Left ventricle myocardium superior (tissue), 1 donor: ENCODE data around the gene SDHAF4. TPM values are rescaled to one million over a fixed set of nuclear protein-coding genes. Genes with fewer than 3 reads are reported as not detected.
"Not testable (repeated sequence)": the region's sequence is repeated elsewhere in the genome, so short reads cannot be mapped to it uniquely, and the experiment has no call there.

Experiments
- ATAC-seq: fragments of 200-7000 bp; cut with Tn5 transposase; one replicate; pipeline ENCODE4 v1.9.1; 2020; ENCODE audit warnings: mild to moderate bottlenecking, moderate library complexity
- DNase-seq: peaks from one replicate; pipeline ENCODE4 v3.0.0-alpha.2; 2020
- intact Hi-C: fragments of 100-400 bp; cut with micrococcal nuclease; formaldehyde crosslinking; loops from one replicate; pipeline ENCODE4 v1.11.0; 2022
- long read RNA-seq: library from polyadenylated mRNA; unstranded; transcript quantifications from one replicate; pipeline ENCODE4 v2.0.0, GENCODE V29; 2021
- total RNA-seq: library from RNA; stranded (reverse); fragmentation: NEBNext Ultra II Directional; extraction: Animal tissue kit (Norgen Biotek cat#: 25700); gene quantifications from one replicate; pipeline ENCODE4 v1.2.1, GENCODE V29; 2021
- donor health status: DM: no; HTN: yes; CAD: no; lungs with severe emphysema.

Gene SDHAF4
- 17.0 TPM for total RNA-seq
- long read RNA-seq, transcript SDHAF4-201 (3 exons, 1,196 nt): major isoform, 9 of 9 reads
- long read RNA-seq, partial matches to known transcripts: 0 of 9 reads
- long read RNA-seq, other reads (novel, unspliced or antisense): 0 of 9 reads

- DNase-seq (peak; percentile 97), ATAC-seq (peak; percentile 100)
- intact Hi-C loops: loop anchor here (10.0 kb wide), 1 partner anchor 98 kb away; the partner anchor contains the start of gene SMAP1
These were observed at the start of gene SDHAF4 for GRCh38 chr6:70566751-70567382. SDHAF4 (plus strand) TSS chr6:70566930; CDS start chr6:70566941, 11 bp downstream.

GRCh38 chr6:70518723-70519122 is 48.0 kb upstream of the SDHAF4 start:
- ATAC-seq: no peak
- intact Hi-C loops: no loop called here

GRCh38 chr6:70520575-70520974 is 46.2 kb upstream of the SDHAF4 start:
- ATAC-seq (no peak), DNase-seq (no peak)
- intact Hi-C loops: no loop called here

More at GRCh38 chr6:70518723-70519122, 48.0 kb upstream of the SDHAF4 start:
- DNase-seq: no peak

- no peak for ATAC-seq
- no peak for DNase-seq
- intact Hi-C loops: no loop called here
These were observed 41.9 kb upstream of the SDHAF4 start for GRCh38 chr6:70524721-70525286.

- intact Hi-C loops: no loop called here
- no peak for DNase-seq
- ATAC-seq: no peak
These were observed 39.5 kb upstream of the SDHAF4 start for GRCh38 chr6:70527071-70527737.

- intact Hi-C loops: no loop called here
- DNase-seq (no peak), ATAC-seq (no peak)
These were observed 36.7 kb upstream of the SDHAF4 start for GRCh38 chr6:70530023-70530422.

- ATAC-seq: no peak
- intact Hi-C loops: no loop called here
- no peak for DNase-seq
These were observed 35.6 kb upstream of the SDHAF4 start for GRCh38 chr6:70531133-70531532.

GRCh38 chr6:70537266-70537665 is 29.5 kb upstream of the SDHAF4 start:
- no peak for ATAC-seq
- intact Hi-C loops: no loop called here
- DNase-seq: no peak

- ATAC-seq: no peak
- intact Hi-C loops: no loop called here
These were observed 28.4 kb upstream of the SDHAF4 start for GRCh38 chr6:70538376-70538775.

GRCh38 chr6:70547313-70547712 is 19.4 kb upstream of the SDHAF4 start:
- DNase-seq (no peak), ATAC-seq (peak; percentile 88)
- intact Hi-C loops: loop anchor here (2.0 to 10.0 kb wide), 2 partner anchors 139 to 337 kb away; no protein-coding TSS in a partner anchor

More at GRCh38 chr6:70538376-70538775, 28.4 kb upstream of the SDHAF4 start:
- DNase-seq: no peak

GRCh38 chr6:70547905-70548304 is 18.8 kb upstream of the SDHAF4 start:
- intact Hi-C loops: loop anchor here (2.0 to 10.0 kb wide), 2 partner anchors 139 to 337 kb away; no protein-coding TSS in a partner anchor
- peak; percentile 76 for ATAC-seq
- no peak for DNase-seq

- DNase-seq: no peak
- intact Hi-C loops: loop anchor here (10.0 kb wide), 1 partner anchor 335 kb away; no protein-coding TSS in a partner anchor
- no peak for ATAC-seq
These were observed 17.4 kb upstream of the SDHAF4 start for GRCh38 chr6:70549327-70549726.

- peak; percentile 54 for ATAC-seq
- intact Hi-C loops: no loop called here
These were observed 15.2 kb upstream of the SDHAF4 start for GRCh38 chr6:70551566-70551965.

GRCh38 chr6:70552286-70552940 is 14.3 kb upstream of the SDHAF4 start:
- peak; percentile 96 for ATAC-seq
- peak; percentile 57 for DNase-seq
- intact Hi-C loops: not testable (repeated sequence)

More at GRCh38 chr6:70551566-70551965, 15.2 kb upstream of the SDHAF4 start:
- no peak for DNase-seq

GRCh38 chr6:70552974-70553373 is 13.8 kb upstream of the SDHAF4 start:
- no peak for DNase-seq
- peak; percentile 39 for ATAC-seq
- intact Hi-C loops: no loop called here

GRCh38 chr6:70557998-70558397 is 8.7 kb upstream of the SDHAF4 start:
- intact Hi-C loops: no loop called here
- DNase-seq (no peak), ATAC-seq (no peak)

- ATAC-seq, DNase-seq: not testable (repeated sequence)
- intact Hi-C loops: loop anchor here (10.0 kb wide), 1 partner anchor 102 kb away; the partner anchor contains the start of gene SMAP1
These were observed 4.3 kb upstream of the SDHAF4 start for GRCh38 chr6:70562401-70562800.

- intact Hi-C loops: loop anchor here (10.0 kb wide), 1 partner anchor 101 kb away; the partner anchor contains the start of gene SMAP1
These were observed 3.2 kb upstream of the SDHAF4 start for GRCh38 chr6:70563530-70563929.

GRCh38 chr6:70574643-70575042 is 7.9 kb downstream of the SDHAF4 start:
- intact Hi-C loops: no loop called here
- no peak for ATAC-seq
- no peak for DNase-seq

More at GRCh38 chr6:70563530-70563929, 3.2 kb upstream of the SDHAF4 start:
- no peak for ATAC-seq
- no peak for DNase-seq
